ENCODE measurements around the gene SLFN14.

The SLFN14 gene

DNA sequence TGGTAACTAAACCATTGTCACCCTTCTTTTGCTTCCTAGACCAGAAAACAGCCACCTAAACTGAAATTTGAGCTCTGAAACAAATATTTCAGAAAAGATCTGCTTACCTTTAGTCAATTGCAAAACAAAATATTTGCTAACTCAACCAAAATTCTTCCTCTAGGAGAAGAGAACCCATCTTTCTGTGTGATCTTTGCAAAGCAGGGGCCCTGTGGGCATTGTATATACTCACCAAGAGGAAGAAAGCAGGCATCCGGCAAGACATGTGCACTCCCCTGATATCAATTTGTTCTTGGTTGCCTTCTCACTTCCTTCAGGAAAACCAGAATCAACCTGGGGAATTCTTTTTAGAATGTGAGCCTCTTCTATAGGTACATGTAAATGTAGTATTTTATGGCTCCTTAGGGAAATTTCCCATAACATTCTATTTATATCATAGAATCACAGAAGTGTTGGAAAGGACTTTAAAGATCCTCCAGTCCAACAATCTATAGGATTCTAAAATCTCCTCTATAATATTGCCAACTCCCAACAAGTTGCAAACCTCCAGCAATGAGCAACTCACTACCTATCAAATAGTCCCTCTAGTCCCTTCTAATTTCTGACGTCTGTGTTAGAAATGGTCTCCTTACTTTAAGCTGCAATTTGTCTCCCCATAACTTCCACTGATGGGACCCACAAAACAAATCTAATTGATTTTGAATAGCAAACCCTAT, 966 bp downstream of the SLFN14 start:
- TF ChIP-seq, protein P1, sequence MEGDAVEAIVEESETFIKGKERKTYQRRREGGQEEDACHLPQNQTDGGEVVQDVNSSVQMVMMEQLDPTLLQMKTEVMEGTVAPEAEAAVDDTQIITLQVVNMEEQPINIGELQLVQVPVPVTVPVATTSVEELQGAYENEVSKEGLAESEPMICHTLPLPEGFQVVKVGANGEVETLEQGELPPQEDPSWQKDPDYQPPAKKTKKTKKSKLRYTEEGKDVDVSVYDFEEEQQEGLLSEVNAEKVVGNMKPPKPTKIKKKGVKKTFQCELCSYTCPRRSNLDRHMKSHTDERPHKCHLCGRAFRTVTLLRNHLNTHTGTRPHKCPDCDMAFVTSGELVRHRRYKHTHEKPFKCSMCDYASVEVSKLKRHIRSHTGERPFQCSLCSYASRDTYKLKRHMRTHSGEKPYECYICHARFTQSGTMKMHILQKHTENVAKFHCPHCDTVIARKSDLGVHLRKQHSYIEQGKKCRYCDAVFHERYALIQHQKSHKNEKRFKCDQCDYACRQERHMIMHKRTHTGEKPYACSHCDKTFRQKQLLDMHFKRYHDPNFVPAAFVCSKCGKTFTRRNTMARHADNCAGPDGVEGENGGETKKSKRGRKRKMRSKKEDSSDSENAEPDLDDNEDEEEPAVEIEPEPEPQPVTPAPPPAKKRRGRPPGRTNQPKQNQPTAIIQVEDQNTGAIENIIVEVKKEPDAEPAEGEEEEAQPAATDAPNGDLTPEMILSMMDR (conservative IDR thresholded peaks at IDR 0.05), result no peak
- no peak for TF ChIP-seq ZFX (IDR thresholded peaks at IDR 0.05)
- H3K27ac ChIP-seq, result no peak overlapping the region

DNA sequence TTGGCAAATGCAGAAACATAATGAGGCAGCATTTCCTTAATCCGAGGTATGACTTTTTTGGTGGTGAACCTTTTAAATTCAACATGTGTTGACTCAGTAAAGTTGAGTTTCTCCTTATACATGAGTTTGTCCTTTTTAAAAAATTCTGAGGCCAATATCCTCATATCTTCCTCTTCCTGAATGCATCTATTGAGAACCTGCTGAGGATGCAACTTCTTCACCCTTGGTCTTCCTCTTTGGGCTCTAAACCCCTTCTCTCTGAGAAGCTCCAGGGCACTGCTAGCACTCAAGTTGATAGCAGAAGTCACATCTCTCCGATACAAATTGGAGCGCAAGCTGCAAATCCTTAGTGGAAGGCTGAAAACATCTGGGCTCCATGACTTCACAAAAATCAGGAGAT, 3.3 kb downstream of the SLFN14 start:
- TF ChIP-seq, protein P1 (conservative IDR thresholded peaks at IDR 0.05), result no peak
- TF ChIP-seq ZFX (IDR thresholded peaks at IDR 0.05), result no peak
- H3K27ac ChIP-seq, result no peak overlapping the region

DNA sequence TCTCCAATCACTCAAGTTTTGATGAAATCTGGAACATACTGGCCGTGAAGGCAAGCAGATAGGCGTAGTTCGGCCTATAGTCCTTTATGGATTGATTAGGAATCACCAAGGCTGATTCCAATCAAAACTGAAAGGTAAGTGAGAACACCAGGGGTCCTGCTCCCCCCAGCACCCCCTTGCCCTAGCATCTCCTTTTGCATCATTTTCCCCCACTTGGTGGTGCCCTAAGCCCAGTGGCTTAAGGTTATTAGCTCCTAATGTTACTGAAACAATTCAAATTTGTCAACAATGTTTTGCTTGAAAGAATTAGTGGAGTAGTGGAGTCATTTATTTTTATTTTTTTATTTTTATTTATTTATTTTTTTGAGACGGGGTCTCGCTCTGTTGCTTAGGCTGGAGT, 4.9 kb downstream of the SLFN14 start:
- no peak overlapping the region for H3K27ac ChIP-seq
- TF ChIP-seq, protein P1 (conservative IDR thresholded peaks at IDR 0.05), result peak; percentile 34
- no peak for TF ChIP-seq ZFX (IDR thresholded peaks at IDR 0.05)

DNA sequence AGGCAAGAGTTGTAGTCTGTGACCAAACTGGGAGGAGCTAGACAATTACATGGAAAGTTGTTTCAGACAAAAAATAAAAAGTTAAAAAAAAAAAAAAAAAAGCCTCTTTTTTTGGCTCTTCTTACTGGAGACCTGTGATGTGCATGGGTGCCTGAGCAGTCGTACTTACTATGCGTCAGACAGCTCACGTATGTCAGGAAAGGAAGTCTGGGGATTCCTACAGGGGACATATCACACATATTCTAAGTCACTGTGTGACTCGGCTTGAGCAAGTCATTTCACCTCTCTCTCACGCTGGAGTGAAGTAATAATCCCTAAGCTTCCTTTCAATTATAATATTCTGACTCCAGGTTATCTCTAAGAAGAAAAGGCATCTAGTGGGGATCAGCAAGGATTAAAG, 6.0 kb downstream of the SLFN14 start:
- TF ChIP-seq, protein P1 (conservative IDR thresholded peaks at IDR 0.05), result no peak
- no peak for TF ChIP-seq ZFX (IDR thresholded peaks at IDR 0.05)
- H3K27ac ChIP-seq, result no peak overlapping the region

DNA sequence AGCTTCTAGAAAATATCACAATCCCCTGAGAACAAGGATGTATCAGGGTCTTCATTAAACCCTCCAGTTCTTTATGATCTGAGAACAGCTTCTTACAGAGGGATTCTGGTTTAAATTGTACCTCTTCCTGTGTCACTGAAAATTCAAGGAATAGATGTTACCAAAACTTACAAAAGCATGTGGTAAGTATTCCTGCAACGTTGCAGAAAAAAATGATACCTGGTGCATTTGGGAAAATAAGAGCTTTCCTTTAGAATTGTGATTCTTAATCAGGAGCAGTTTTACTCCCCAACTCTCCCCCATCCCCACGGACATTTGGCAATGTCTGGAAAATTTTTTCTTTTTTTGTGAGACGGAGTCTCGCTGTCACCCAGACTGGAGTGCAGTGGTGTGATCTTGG, 7.3 kb downstream of the SLFN14 start:
- TF ChIP-seq ZFX (IDR thresholded peaks at IDR 0.05), result no peak
- TF ChIP-seq, protein P1 (conservative IDR thresholded peaks at IDR 0.05), result no peak

DNA sequence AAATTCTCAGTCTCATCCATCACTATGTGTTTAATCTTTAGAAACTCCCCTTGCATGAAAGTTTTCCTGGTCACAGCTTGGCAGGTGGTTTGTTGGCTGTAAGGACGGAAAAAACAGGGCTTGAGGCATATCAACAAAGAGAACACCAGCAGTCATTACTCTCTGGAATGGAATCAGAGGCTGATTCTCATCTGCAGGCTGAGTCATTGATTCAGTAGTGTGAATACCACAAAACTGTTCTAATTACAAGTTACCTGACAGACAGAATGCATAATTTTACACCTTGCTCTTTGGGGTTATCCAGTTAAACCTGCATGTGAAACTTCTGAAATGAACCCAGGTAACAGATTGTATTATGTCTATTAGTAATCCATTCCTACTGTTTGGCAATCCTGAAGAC, 11.6 kb downstream of the SLFN14 start:
- TF ChIP-seq, protein P1 (conservative IDR thresholded peaks at IDR 0.05), result no peak
- no peak for TF ChIP-seq ZFX (IDR thresholded peaks at IDR 0.05)
- no peak overlapping the region for H3K27ac ChIP-seq

More for the DNA sequence above, 7.3 kb downstream of the SLFN14 start:
- no peak overlapping the region for H3K27ac ChIP-seq

DNA sequence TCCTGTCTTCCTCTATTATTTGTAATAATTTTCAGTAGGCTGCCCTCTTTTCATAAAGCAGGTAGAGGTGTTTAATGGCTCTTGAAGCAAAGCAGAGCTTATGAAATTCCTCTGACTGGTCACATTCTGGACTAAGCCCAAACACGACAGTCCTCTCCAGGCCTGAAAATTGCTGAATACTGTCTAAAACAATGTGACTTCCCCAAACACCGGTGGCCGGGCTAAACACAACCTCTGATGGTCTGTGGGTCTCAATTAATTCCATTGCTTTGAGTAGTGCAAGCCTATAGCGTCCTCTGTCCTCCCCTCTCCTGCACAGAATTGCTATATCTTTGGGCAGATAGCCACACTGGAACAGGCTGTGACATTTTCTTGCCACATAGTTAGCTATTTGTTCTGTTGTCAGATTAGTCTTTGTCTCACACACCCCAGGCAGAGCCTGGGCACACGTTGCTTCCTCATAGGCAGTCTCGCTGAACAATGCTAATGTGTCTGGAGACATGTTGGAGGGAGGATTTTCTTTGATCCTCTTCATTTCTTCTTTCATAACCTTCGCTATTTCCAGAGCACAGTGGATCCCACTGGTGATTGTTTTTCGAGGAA, 12.3 kb downstream of the SLFN14 start:
- no peak overlapping the region for H3K27ac ChIP-seq
- TF ChIP-seq, protein P1 (conservative IDR thresholded peaks at IDR 0.05), result no peak
- TF ChIP-seq ZFX (IDR thresholded peaks at IDR 0.05), result no peak

All from C4-2B (cell line).